D341Med (cell line): ENCODE results near the gene TCP11L2.

Experiments
- DNase-seq: peaks from one replicate; pipeline ENCODE4 v3.0.0; 2012; ENCODE audit warnings: low spot score

TCP11L2 gene

DNA sequence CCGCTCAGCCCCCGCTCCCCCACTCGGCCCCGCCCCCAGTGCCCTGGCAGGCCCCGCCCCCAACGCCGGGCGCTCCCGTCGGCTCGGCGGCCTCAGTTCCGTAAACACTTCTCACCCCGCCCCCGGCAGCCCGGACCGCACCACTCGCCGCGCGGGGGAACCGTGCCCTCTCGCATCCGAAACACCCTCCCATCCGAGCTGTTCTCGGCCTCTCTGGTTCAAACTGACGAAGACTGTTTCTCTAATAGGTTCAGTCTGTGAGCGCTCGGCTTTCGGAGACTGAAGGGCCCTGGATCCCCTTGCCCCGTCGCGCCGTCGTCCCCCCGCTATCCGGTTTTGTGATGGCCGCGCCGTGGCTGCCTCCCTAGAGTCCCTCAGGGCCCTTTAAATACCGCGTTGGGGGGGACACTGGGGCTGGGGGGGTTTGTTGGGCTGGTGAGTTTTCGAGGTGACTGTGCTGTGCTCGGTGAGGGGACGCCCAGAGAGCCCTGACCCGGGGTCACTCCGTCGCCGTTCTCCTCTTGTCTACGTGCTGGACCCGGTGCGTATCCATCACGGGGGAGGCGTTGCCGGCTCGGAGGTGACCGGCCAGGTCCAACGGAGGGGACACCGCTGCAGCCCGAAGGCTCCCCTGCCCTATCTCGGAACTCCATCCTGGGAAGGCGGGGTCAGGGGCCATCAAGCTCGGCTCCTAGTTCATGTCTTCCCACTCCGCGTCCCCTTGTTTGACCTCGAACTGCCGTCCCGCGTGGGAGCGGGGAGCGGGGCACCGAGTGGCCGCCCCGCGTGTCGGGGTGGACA, at the start of gene TCP11L2:
TCP11L2 (plus strand) TSS at position 333 of the 801 bp plus-strand sequence. CDS start 8,343 bp downstream, outside the sequence.
- DNase-seq: peak; percentile 97

GRCh38 chr12:106254724-106255123, 47.8 kb upstream of the TCP11L2 start:
- DNase-seq: no peak

DNA sequence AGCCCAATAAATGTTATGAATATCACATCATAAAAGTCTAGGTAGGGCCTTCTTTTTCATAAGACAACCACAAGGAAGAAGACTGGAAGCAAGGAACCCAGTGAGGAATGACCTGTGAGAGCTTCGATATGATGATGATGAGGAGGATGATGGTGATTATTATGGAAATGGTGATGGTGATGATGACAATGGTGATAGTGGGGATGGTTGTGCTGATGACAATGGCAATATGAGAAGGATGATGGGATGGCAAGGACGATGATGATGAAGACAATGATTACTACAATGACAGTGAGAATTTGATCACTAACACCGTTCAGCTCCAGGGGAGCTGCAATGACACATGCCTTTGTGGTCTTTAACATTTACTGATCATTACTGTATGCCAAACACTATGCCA, 47.0 kb upstream of the TCP11L2 start:
- no peak for DNase-seq

- no peak for DNase-seq
Measured at GRCh38 chr12:106255952-106256351, 46.6 kb upstream of the TCP11L2 start.

- DNase-seq: no peak
Measured at GRCh38 chr12:106256524-106256923, 46.0 kb upstream of the TCP11L2 start.

GRCh38 chr12:106258226-106258625, 44.3 kb upstream of the TCP11L2 start:
- no peak for DNase-seq

- no peak for DNase-seq
Measured at GRCh38 chr12:106258935-106259334, 43.6 kb upstream of the TCP11L2 start.

GRCh38 chr12:106265116-106265515, 37.4 kb upstream of the TCP11L2 start:
- no peak for DNase-seq

- DNase-seq: no peak
Measured at GRCh38 chr12:106267535-106267934, 35.0 kb upstream of the TCP11L2 start.

DNA sequence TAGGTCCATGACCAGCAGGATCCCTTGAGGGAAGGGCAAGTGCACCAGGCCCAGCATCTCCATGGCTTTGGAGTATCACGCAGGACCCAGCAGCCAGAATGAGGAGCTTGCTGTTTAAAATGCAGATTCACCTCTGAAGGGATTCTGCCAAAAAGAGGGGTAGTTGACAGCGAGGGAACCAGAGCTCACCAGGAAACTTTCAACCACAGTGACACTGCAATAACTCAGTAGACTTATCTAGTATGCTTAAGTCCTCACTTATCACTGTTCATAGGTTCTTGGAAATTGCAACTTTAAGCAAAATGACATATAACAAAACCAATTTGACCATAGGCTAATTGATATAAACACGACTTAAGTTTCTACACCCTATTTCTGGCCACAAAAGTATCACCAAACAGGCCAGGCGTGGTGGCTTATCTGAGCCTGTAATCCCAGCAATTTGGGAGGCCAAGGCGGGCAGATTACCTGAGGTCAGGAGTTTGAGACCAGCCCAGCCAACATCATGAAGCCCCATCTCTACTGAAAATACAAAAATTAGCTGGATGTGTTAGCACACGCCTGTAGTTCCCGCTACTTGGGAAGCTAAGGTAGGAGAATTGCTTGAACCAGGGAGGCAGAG, 33.3 kb upstream of the TCP11L2 start:
- DNase-seq: no peak

DNA sequence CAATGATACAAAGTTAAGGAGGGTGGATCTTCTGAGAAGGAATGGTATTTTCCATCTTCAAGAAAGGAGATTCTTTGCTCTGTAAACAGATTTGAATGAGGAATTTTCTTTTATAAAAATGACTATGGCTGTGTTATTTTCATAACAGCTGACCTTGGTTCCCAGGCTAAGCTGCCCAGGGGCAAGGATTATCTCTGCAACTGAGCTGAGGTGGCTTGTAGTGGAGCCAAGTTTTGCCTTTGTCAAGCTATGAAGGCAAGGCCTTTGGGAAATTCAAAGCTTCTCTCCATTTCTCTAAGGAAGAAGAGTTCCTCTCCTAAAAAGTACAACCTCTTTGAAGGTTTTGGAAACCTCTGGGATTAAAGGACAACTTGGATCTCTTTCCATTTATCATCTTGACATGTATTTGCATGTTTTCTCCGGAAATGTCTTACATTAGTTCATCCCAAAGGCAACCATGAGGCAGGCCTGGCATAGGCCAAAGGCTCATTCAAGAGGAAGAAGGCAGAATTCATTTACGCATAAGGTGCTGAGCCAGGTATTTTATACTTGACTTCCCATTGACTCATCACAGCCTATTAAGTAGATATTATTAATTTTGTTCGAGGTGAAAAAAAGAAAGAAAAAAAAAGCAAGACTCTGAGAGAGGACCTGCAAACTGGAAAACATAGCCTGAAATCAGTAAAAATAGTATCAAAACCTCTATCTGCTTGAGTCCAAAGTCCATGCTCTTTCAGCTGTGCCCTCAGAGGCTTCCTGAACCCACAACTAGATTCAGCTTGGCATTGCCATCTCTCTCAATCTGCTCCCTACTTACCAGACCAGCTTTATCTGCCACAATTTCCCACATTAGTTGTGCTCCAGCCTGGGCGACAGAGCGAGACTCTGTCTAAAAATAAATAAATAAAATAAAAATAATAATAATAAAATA, 30.7 kb upstream of the TCP11L2 start:
- no peak for DNase-seq

GRCh38 chr12:106273491-106273890, 29.0 kb upstream of the TCP11L2 start:
- DNase-seq: no peak

- no peak for DNase-seq
Measured at GRCh38 chr12:106274012-106274411, 28.5 kb upstream of the TCP11L2 start.

- DNase-seq: no peak
Measured at GRCh38 chr12:106274575-106275121, 27.9 kb upstream of the TCP11L2 start.

GRCh38 chr12:106275458-106275857, 27.1 kb upstream of the TCP11L2 start:
- DNase-seq: no peak

DNA sequence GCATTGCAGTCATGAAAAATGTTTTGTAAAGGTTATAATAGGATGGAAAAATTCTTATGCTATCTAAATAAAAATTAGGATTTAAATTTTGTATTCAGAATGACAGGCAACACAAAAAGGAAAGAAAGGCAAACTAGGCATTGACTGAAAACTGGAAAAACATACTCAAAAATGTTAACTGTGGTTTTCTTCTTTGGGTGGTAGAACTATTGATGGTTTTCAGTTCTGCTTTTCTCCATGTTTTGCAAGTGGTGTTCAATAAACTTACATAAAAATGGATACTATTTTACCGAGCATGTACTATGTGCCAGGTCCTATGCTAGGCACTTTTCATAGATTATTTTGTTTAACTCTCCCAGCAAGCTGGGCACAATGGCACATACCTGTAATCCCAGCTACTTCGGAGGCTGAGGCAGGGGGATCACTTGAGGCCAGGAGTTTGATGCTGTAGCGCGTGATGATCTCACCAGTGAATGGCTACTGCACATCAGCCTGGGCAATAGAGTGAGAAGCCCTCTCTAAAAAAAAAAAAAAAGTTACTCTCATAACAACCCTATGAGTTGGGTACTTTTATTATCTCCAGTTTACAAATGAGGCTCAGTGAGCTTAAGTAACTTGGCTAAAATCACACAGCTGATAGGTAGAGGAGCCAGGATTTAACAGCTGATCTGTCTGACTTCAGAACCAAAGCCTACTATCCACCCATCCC, 26.3 kb upstream of the TCP11L2 start:
- no peak for DNase-seq

DNA sequence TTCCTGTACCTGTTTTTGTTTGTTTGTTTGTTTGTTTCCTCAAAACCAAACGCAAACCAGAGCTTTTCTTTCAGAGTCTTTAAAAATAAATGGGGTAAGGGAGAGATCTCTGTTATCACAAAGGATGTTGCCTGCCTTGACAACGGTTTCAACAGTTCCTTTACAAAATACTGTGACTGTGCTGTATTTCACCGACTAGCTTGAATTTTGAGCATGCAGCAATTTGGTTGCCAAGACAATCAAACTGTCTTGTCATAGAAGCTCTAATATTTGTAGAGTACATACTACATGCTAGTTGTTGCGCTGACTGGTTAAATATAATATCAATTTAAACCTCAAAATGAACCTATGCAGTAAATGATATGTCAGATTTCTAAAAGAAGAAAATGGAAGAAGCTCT, 22.4 kb upstream of the TCP11L2 start:
- DNase-seq: no peak

DNA sequence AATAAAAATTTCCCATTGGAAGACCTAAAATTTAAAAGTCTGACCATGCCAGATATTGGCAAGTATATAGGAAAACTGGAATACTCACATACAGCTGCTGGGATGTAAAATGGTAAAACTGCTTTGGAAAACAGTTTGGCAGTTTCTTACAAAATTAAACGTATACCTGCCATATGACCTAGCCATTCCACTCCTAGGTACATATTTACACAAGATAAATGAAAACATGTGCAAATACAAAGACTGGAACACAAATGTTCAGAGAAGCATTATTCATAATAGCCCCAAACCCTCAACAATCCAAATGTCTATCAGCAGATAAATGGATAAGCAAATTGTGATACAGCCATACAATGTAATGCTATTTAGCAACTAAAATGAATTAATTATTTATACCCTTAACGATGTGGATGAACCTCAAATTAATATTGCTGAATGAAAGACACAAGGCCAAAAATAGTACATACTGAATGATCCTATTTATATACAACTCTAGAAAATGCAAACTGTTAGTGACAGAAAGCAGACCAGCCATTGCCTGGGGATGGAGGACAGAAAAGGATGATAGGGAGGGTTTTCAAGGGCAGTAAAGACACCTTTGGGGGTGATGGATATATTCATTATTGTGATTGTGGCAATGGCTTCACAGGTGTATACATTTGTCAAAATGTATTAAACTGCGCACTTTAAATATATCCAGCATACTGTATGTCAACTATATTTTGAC, 21.3 kb upstream of the TCP11L2 start:
- DNase-seq: no peak

DNA sequence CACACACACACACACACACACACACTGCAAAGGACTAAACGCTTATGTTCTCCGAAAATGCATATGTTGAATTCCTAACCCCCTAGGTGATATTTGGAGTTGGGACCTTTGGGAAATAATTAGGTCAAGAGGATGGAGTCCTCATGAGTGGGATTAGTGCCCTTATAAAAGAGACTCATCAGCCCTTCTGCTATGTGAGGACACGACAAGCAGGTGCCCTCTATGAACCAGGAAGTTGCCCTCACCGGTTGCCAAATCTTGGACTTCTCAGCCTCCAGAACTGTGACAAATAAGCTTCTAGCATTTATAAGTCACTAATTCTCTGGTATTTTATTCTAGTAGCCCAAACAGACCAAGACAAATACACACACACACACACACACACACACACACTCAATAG, 20.7 kb upstream of the TCP11L2 start:
- no peak for DNase-seq

DNA sequence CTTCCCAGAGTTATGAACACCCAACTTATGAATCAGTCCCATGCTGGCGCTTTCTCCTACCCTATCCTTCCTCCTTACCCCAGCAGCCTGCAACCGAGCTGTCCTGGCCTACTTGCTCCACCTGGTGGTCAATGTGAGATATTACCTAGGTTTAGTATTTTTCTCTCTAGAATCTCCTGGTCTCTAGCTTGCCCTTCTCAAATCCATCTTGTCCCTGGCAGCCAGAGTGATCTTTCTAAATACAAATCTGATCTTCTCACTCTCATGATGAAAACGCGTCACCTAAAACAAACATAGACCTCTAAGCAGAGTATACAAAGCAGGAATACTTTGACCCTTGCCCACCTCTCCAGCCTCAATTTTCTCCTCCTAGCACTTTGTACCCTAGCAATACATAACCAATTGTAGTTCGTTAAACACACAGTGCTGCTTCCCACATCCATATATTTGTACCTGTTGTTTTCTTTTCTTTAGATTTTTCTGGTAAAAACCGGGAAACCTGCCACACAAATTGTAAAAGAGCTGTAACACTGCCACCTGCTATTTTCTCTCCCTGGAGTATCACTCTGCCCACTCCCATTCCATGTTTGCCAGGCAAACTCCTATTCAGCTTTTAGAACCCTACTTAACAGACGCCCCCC, 20.0 kb upstream of the TCP11L2 start:
- DNase-seq: peak; percentile 76
